Fibroblast of lung (primary cell): ENCODE measurements around the gene VRK1. TPM values are rescaled to one million over a fixed set of nuclear protein-coding genes. Genes with fewer than 3 reads are reported as not detected.

Experiments
- DNase-seq, 2 donors: peaks; one replicate each; pipeline versions ENCODE4 v3.0.0 to v3.0.0-alpha.2; 2010; ENCODE audit warnings: low read depth in 2 of 2
- H2AFZ ChIP-seq: 2 replicates; pipeline ENCODE4 v1.5.1; 2012; ENCODE audit warnings: low read length, control low read depth, inconsistent platforms
- H3K27ac ChIP-seq: 2 replicates; pipeline ENCODE4 v1.5.1; 2011; ENCODE audit warnings: low read length, control low read depth; ENCODE audit not compliant: insufficient read depth
- H3K27me3 ChIP-seq: 2 replicates; pipeline ENCODE4 v1.5.1; 2011; ENCODE audit warnings: mild to moderate bottlenecking, low read length; ENCODE audit not compliant: control insufficient read depth, insufficient read depth
- H3K36me3 ChIP-seq: 2 replicates; pipeline ENCODE4 v1.5.1; 2011; ENCODE audit warnings: low read length; ENCODE audit not compliant: control insufficient read depth, insufficient read depth
- H3K4me1 ChIP-seq: 2 replicates; pipeline ENCODE4 v1.5.1; 2011; ENCODE audit warnings: low read length; ENCODE audit not compliant: control insufficient read depth, insufficient read depth; ENCODE audit errors: extremely low read depth
- H3K4me2 ChIP-seq: 2 replicates; pipeline ENCODE4 v1.5.1; 2011; ENCODE audit warnings: low read length, control low read depth; ENCODE audit not compliant: insufficient read depth; ENCODE audit errors: extremely low read depth
- H3K4me3 ChIP-seq, 4 experiments: fragments of 200-600 bp in 1 of 4; sonication (generic) in 1 of 4; replicated peaks in 1 of 4; 2 replicates each; pipeline ENCODE4 v1.5.1; 2011 to 2016; ENCODE audit warnings: low read length in 4 of 4, low read depth in 3 of 4, mild to moderate bottlenecking in 3 of 4, control low read depth in 2 of 4, inconsistent platforms in 1 of 4, mixed read lengths in 1 of 4; ENCODE audit not compliant: insufficient read depth in 1 of 4; ENCODE audit errors: control extremely low read depth in 1 of 4
- H3K79me2 ChIP-seq: 2 replicates; pipeline ENCODE4 v1.5.1; 2012; ENCODE audit warnings: mild to moderate bottlenecking, low read length, inconsistent platforms; ENCODE audit not compliant: control insufficient read depth, insufficient read depth
- H3K9ac ChIP-seq: 2 replicates; pipeline ENCODE4 v1.5.1; 2011; ENCODE audit warnings: mild to moderate bottlenecking, low read length, control low read depth; ENCODE audit not compliant: insufficient read depth
- H3K9me3 ChIP-seq: 2 replicates; pipeline ENCODE4 v1.5.1; 2012; ENCODE audit warnings: low read depth, low read length; ENCODE audit not compliant: control insufficient read depth, insufficient read depth
- H4K20me1 ChIP-seq: 2 replicates; pipeline ENCODE4 v1.5.1; 2011; ENCODE audit warnings: low read length; ENCODE audit not compliant: control insufficient read depth, insufficient read depth; ENCODE audit errors: extremely low read depth
- CTCF ChIP-seq, 2 donors: IDR thresholded peaks in 1 of 2; conservative IDR thresholded peaks in 1 of 2; 1 replicate in 1 of 2; 2 replicates in 1 of 2; pipeline ENCODE4 v1.5.1; 2011 to 2012; ENCODE audit warnings: low read length in 2 of 2, control low read depth in 1 of 2, inconsistent platforms in 1 of 2, low read depth in 1 of 2, mild to moderate bottlenecking in 1 of 2
- EZH2 ChIP-seq: IDR thresholded peaks from 2 replicates; pipeline ENCODE4 v1.5.1; 2012; ENCODE audit warnings: low read length, control low read depth, mild to moderate bottlenecking; ENCODE audit errors: missing control alignments
- polyA plus RNA-seq, 2 donors: library from polyadenylated mRNA; depleted of rRNA in 1 of 2; stranded (reverse) in 1 of 2; unstranded in 1 of 2; fragments of >200 nt; gene quantifications; 2 replicates each; pipeline ENCODE4 v1.2.1, GENCODE V29; 2011 to 2012; ENCODE audit warnings: missing spikeins in 1 of 2
- total RNA-seq: library from RNA; depleted of rRNA; stranded (reverse); fragments of >200 nt; gene quantifications from 2 replicates; pipeline ENCODE4 v1.2.1, GENCODE V29; 2014

Gene VRK1
- total and polyA plus RNA-seq, 2 donors (not counting 1 experiment from before 2014, with no cell fraction given), result 11.5 to 24.9 TPM

- Histone ChIP-seq H3K79me2 (peaks cover 53% of the 10 kb centered on the region), H3K4me2 (no peak overlapping the region), H3K27ac (peak overlapping the region; percentile 71), H3K9me3 (no peaks in the 10 kb centered on the region), H3K27me3 (no peaks in the 10 kb centered on the region), H3K4me1 (no peaks in the 10 kb centered on the region), H2AFZ (no peak overlapping the region), H3K9ac (no peak overlapping the region), H3K36me3 (no peaks in the 10 kb centered on the region), H4K20me1 (no peaks in the 10 kb centered on the region), H3K4me3 (no peak overlapping the region)
- peak; percentile 74 to 93 for DNase-seq
- TF ChIP-seq CTCF (conservative IDR thresholded peaks at IDR 0.05 in 1 of 2, IDR thresholded peaks at IDR 0.05 in 1 of 2; ENCODE audit: low read depth in 1 of 2, low read length in 2 of 2), result no peak
- no peak for TF ChIP-seq EZH2
Observed at GRCh38 chr14:96811265-96811664, 14.1 kb downstream of the VRK1 start.

GRCh38 chr14:96811985-96812667, 14.9 kb downstream of the VRK1 start:
- no peaks in the 10 kb centered on the region for H3K27me3 ChIP-seq
- peak overlapping the region; percentile 48 for H3K4me2 ChIP-seq
- no peaks in the 10 kb centered on the region for H3K9me3 ChIP-seq
- no peak for DNase-seq
- no peaks in the 10 kb centered on the region for H3K36me3 ChIP-seq
- TF ChIP-seq CTCF (conservative IDR thresholded peaks at IDR 0.05 in 1 of 2, IDR thresholded peaks at IDR 0.05 in 1 of 2; ENCODE audit: low read depth in 1 of 2, low read length in 2 of 2) (no peak), EZH2 (no peak)
- no peak overlapping the region for H3K4me3 ChIP-seq
- peak overlapping the region; percentile 50 for H2AFZ ChIP-seq
- peak overlapping the region; percentile 71 for H3K27ac ChIP-seq
- H3K9ac ChIP-seq, result no peak overlapping the region
- H3K79me2 ChIP-seq, result peaks cover 53% of the 10 kb centered on the region
- no peaks in the 10 kb centered on the region for H3K4me1 ChIP-seq
- no peaks in the 10 kb centered on the region for H4K20me1 ChIP-seq

- TF ChIP-seq EZH2, result no peak
- TF ChIP-seq CTCF (conservative IDR thresholded peaks at IDR 0.05 in 1 of 2, IDR thresholded peaks at IDR 0.05 in 1 of 2; ENCODE audit: low read depth in 1 of 2, low read length in 2 of 2), result no peak
- DNase-seq, result no peak
- no peak overlapping the region for H2AFZ ChIP-seq
- H4K20me1 ChIP-seq, result no peaks in the 10 kb centered on the region
- H3K9ac ChIP-seq, result no peak overlapping the region
- H3K9me3 ChIP-seq, result no peaks in the 10 kb centered on the region
- H3K27ac ChIP-seq, result no peak overlapping the region
- H3K79me2 ChIP-seq, result peaks cover 48% of the 10 kb centered on the region
- no peak overlapping the region for H3K4me3 ChIP-seq
- H3K36me3 ChIP-seq, result no peaks in the 10 kb centered on the region
- H3K27me3 ChIP-seq, result no peaks in the 10 kb centered on the region
- H3K4me2 ChIP-seq, result no peak overlapping the region
- H3K4me1 ChIP-seq, result no peaks in the 10 kb centered on the region
Observed at GRCh38 chr14:96816281-96816680, 19.1 kb downstream of the VRK1 start.
